Measurements from ENCODE around the gene SCYGR3. TPM values are rescaled to one million over a fixed set of nuclear protein-coding genes. Genes with fewer than 3 reads are reported as not detected.

Gene SCYGR3
- total RNA-seq, 1 donor from 2014 or later = not detected

DNA sequence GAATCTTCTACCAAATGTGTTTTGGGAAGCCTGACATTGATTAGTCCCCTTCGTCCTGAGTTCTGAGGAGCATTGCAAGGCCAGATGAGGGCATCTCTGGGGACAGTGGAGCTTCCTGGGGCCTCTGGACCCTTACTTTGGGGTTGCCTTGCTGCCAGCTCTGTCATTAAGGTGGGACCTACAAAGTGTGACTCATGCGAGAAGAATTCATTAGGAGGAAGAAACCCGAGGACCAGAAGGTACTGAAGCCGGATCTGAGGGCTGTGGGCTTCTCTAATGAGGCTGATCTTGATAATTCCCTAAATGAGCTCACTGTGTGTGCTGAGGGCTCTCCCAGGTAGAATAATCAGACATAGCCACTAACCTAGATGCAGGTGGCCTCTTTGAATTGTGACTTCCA is 16.6 kb downstream of the SCYGR3 start:
- peaks cover 4% of the 10 kb centered on the region for H3K9me3 Mint-ChIP-seq (ENCODE audit: unreplicated experiment)
- H3K4me3 Mint-ChIP-seq (ENCODE audit: unreplicated experiment) = no peak overlapping the region
- TF ChIP-seq, protein P1, sequence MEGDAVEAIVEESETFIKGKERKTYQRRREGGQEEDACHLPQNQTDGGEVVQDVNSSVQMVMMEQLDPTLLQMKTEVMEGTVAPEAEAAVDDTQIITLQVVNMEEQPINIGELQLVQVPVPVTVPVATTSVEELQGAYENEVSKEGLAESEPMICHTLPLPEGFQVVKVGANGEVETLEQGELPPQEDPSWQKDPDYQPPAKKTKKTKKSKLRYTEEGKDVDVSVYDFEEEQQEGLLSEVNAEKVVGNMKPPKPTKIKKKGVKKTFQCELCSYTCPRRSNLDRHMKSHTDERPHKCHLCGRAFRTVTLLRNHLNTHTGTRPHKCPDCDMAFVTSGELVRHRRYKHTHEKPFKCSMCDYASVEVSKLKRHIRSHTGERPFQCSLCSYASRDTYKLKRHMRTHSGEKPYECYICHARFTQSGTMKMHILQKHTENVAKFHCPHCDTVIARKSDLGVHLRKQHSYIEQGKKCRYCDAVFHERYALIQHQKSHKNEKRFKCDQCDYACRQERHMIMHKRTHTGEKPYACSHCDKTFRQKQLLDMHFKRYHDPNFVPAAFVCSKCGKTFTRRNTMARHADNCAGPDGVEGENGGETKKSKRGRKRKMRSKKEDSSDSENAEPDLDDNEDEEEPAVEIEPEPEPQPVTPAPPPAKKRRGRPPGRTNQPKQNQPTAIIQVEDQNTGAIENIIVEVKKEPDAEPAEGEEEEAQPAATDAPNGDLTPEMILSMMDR (IDR thresholded peaks at IDR 0.05; ENCODE audit: partially characterized antibody, unreplicated experiment) = no peak
- peaks cover 13% of the 10 kb centered on the region for H3K4me1 Mint-ChIP-seq (ENCODE audit: low read depth, unreplicated experiment)
- no peak overlapping the region for H3K27ac Mint-ChIP-seq (ENCODE audit: unreplicated experiment)
- peaks cover 2% of the 10 kb centered on the region for H3K27me3 Mint-ChIP-seq (ENCODE audit: unreplicated experiment)
- no peaks in the 10 kb centered on the region for H3K36me3 Mint-ChIP-seq (ENCODE audit: unreplicated experiment)
- no peak for DNase-seq

DNA sequence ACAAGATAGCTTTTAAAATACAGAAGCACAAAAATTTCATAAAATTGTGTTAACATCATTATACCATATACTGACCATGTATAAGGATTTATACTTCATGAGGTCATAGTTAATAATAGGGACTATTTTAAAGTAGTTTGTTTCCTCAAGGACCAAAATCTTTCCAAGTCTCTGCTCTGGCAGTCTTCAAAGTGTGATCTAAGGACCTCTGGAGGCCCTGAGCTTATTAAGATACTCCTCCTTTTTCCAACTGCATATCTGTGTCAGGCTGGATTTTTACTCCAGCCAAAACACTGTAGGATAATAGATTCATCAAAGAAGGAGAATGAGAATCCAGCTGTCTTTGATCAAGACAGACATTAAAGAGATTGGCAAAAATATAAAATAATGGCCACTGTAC is 17.6 kb downstream of the SCYGR3 start:
- Mint-ChIP-seq H3K27me3 (ENCODE audit: unreplicated experiment) (peaks cover 2% of the 10 kb centered on the region), H3K27ac (ENCODE audit: unreplicated experiment) (no peak overlapping the region)
- TF ChIP-seq, protein P1 (IDR thresholded peaks at IDR 0.05; ENCODE audit: partially characterized antibody, unreplicated experiment) = no peak

DNA sequence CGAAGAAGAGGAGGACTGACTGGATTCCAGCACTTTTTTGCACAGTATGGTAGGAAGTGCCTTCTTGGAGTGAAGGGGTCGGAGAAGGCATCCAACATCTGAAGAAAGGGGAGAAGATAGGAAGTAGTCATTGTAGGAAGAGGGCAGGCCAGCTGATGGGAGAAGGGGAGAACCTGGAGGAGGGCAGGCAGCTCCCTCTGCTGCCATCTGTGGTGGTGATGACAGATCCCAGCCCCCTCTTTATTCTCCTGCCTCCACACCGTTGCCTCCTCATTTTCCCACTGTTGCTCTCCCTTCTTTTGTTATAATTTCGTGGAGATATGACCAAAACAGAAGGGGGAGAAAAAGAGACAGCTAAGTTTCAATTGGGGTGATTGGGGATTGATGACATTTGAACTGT is 18.8 kb downstream of the SCYGR3 start:
- TF ChIP-seq, protein P1 (IDR thresholded peaks at IDR 0.05; ENCODE audit: partially characterized antibody, unreplicated experiment) = no peak
- Mint-ChIP-seq H3K4me3 (ENCODE audit: unreplicated experiment) (no peak overlapping the region), H3K27me3 (ENCODE audit: unreplicated experiment) (peaks cover 2% of the 10 kb centered on the region), H3K4me1 (ENCODE audit: low read depth, unreplicated experiment) (peaks cover 13% of the 10 kb centered on the region), H3K27ac (ENCODE audit: unreplicated experiment) (no peak overlapping the region), H3K9me3 (ENCODE audit: unreplicated experiment) (peaks cover 4% of the 10 kb centered on the region), H3K36me3 (ENCODE audit: unreplicated experiment) (no peaks in the 10 kb centered on the region)
- DNase-seq = no peak

More for the DNA sequence above, 17.6 kb downstream of the SCYGR3 start:
- DNase-seq = no peak
- Mint-ChIP-seq H3K9me3 (ENCODE audit: unreplicated experiment) (peaks cover 4% of the 10 kb centered on the region), H3K4me3 (ENCODE audit: unreplicated experiment) (no peak overlapping the region), H3K4me1 (ENCODE audit: low read depth, unreplicated experiment) (peaks cover 13% of the 10 kb centered on the region), H3K36me3 (ENCODE audit: unreplicated experiment) (no peaks in the 10 kb centered on the region)

DNA sequence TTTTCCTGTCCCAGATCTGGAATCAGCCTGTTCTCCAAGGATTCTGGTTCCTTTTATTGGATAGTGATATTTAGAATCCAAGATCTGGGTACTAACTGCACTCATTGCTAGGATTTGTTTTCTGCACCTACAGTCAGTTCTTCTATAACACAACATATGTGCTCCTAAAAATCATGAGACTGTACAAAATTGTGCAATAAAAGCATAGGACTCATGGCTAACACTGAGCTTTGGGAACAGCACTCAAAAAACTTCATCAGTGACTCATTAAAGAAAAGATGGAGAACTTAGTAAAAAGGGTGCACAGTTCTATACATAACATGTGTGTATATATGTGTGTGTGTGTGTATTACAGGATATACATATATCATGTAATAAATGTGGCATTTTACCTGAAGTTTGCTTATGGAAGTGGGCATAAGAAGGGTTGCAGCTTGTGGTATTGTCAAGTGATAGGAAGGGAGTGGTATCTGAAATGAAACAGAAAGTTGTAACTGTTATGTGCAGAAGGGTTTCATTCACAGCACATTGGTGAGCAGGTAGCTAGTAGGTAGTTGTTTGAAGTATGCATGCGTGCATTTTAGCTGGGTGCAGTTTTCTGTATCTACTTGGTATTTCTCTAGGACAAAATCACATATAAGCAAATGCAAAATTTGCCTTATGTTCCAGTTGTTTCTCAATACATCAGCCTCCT is 21.8 kb downstream of the SCYGR3 start:
- Mint-ChIP-seq H3K4me3 (ENCODE audit: unreplicated experiment) (no peak overlapping the region), H3K27me3 (ENCODE audit: unreplicated experiment) (no peaks in the 10 kb centered on the region), H3K27ac (ENCODE audit: unreplicated experiment) (no peak overlapping the region), H3K4me1 (ENCODE audit: low read depth, unreplicated experiment) (peaks cover 10% of the 10 kb centered on the region), H3K36me3 (ENCODE audit: unreplicated experiment) (no peaks in the 10 kb centered on the region), H3K9me3 (ENCODE audit: unreplicated experiment) (peaks cover 4% of the 10 kb centered on the region)
- TF ChIP-seq, protein P1 (IDR thresholded peaks at IDR 0.05; ENCODE audit: partially characterized antibody, unreplicated experiment) = no peak
- no peak for DNase-seq

GRCh38 chr2:227582369-227582768 is 32.3 kb downstream of the SCYGR3 start:
- Mint-ChIP-seq H3K9me3 (ENCODE audit: unreplicated experiment) (peaks cover 2% of the 10 kb centered on the region), H3K4me1 (ENCODE audit: low read depth, unreplicated experiment) (peaks cover 15% of the 10 kb centered on the region), H3K4me3 (ENCODE audit: unreplicated experiment) (no peak overlapping the region), H3K36me3 (ENCODE audit: unreplicated experiment) (peaks cover 13% of the 10 kb centered on the region), H3K27ac (ENCODE audit: unreplicated experiment) (no peak overlapping the region), H3K27me3 (ENCODE audit: unreplicated experiment) (peaks cover 2% of the 10 kb centered on the region)
- no peak for DNase-seq
- TF ChIP-seq, protein P1 (IDR thresholded peaks at IDR 0.05; ENCODE audit: partially characterized antibody, unreplicated experiment) = no peak

All from glutamatergic neuron (in vitro differentiated cells).